ENCODE measurements around the gene COL4A1. TPM values are rescaled to one million over a fixed set of nuclear protein-coding genes. Genes with fewer than 3 reads are reported as not detected.

COL4A1 gene
- total RNA-seq, 2 donors from 2014 or later = 80.4 to 253 TPM

DNA sequence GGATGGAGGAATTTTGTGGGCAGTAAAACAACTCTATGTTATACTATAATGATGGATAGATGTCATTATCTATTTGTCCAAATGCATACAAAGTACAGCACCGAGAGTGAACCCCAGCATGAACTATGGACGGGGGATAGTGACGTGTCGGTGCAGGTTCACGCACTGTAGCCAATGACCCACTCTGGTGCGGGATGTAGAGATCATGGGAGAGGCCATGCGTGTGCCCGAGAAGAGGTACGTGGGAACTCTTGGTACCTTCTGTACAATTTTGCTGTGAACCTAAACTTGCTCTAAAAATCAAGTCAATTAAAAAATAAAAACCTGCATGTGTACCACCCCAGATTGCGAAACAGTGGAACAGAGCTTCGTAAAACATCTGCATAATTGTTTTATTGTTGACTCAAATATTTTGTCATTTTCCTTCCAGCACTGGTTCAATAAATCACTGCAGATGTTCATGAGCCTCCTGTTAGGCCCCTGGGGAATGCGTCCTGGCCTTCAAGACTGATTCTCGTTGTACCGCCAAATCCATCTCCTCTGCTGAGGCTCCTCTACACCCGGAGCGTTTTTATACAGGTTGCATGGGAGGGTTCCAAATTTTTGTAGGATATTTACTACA lies 30.9 kb downstream of the COL4A1 start:
- Histone ChIP-seq H3K9me3 (no peaks in the 10 kb centered on the region), H3K27ac (no peak overlapping the region), H3K4me3 (no peak overlapping the region), H3K27me3 (no peaks in the 10 kb centered on the region), H3K36me3 (replicated peaks in 1 of 2; ENCODE audit: insufficient read depth in 1 of 2, low read depth in 2 of 2) (no peaks in the 10 kb centered on the region), H3K4me1 (no peaks in the 10 kb centered on the region)
- TF ChIP-seq, protein P1, sequence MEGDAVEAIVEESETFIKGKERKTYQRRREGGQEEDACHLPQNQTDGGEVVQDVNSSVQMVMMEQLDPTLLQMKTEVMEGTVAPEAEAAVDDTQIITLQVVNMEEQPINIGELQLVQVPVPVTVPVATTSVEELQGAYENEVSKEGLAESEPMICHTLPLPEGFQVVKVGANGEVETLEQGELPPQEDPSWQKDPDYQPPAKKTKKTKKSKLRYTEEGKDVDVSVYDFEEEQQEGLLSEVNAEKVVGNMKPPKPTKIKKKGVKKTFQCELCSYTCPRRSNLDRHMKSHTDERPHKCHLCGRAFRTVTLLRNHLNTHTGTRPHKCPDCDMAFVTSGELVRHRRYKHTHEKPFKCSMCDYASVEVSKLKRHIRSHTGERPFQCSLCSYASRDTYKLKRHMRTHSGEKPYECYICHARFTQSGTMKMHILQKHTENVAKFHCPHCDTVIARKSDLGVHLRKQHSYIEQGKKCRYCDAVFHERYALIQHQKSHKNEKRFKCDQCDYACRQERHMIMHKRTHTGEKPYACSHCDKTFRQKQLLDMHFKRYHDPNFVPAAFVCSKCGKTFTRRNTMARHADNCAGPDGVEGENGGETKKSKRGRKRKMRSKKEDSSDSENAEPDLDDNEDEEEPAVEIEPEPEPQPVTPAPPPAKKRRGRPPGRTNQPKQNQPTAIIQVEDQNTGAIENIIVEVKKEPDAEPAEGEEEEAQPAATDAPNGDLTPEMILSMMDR (IDR thresholded peaks at IDR 0.05) = no peak
- no peak for TF ChIP-seq POLR2A (IDR thresholded peaks at IDR 0.05)
- ATAC-seq (no peak), DNase-seq (no peak)
- intact Hi-C loops (cut with DNase I) = no loop called here
- WGBS, 2 donors = 65 to 69% methylated on average over 16 of the region's 16 CpGs

DNA sequence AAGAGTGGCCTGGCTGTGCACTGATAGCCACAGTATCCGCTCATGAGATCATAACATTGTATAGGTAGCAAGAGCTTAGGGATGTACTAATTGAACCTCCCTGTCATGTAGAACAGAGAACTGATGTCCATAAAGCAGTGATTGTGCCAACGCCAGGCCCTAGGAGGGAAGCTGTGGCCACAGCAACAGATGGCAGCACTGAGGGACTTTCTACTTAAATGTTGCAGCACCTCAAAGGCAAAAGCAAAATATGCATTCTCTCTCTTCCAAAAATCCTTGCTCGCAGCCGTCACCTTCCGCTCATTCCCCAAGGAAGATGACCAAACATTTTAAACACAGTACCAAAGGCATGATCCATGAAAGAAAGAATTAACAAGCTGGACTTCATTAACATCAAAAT lies 32.3 kb downstream of the COL4A1 start:
- ATAC-seq = no peak

DNA sequence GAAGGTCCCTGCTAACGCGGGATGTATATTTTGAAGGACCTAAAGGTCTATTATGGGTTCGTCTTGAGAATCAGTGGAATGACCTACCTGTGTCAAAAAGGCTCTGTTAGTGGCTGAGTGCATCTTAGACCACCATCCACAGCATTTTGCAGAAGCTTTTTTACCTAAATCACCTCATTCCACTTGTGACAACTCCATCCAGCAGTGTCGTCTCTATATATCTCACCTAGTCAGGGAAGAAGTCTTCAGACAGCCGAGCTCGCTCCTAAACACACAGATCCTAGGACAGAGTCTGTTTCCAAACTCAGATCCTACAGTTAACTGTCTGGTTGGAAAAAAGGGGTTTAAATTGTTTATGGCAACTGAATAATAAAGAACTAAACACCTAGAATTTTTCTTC lies 33.7 kb downstream of the COL4A1 start:
- TF ChIP-seq, protein P1 (IDR thresholded peaks at IDR 0.05) = no peak
- no peak for TF ChIP-seq POLR2A (IDR thresholded peaks at IDR 0.05)
- intact Hi-C loops (cut with DNase I) = no loop called here
- Histone ChIP-seq H3K4me3 (no peak overlapping the region), H3K27me3 (no peaks in the 10 kb centered on the region), H3K4me1 (no peaks in the 10 kb centered on the region), H3K9me3 (no peaks in the 10 kb centered on the region), H3K36me3 (replicated peaks in 1 of 2; ENCODE audit: insufficient read depth in 1 of 2, low read depth in 2 of 2) (no peaks in the 10 kb centered on the region), H3K27ac (no peak overlapping the region)
- WGBS, 2 donors = 76 to 90% methylated on average over 6 of the region's 6 CpGs
- ATAC-seq = no peak
- DNase-seq = no peak

More for the DNA sequence above, 32.3 kb downstream of the COL4A1 start:
- Histone ChIP-seq H3K4me3 (no peak overlapping the region), H3K27me3 (no peaks in the 10 kb centered on the region), H3K27ac (no peak overlapping the region), H3K9me3 (no peaks in the 10 kb centered on the region), H3K36me3 (replicated peaks in 1 of 2; ENCODE audit: insufficient read depth in 1 of 2, low read depth in 2 of 2) (no peaks in the 10 kb centered on the region), H3K4me1 (no peaks in the 10 kb centered on the region)
- peak in 1 of 4 donors; percentile 8 for DNase-seq
- TF ChIP-seq POLR2A (IDR thresholded peaks at IDR 0.05) = no peak
- TF ChIP-seq, protein P1 (IDR thresholded peaks at IDR 0.05) = peak in 2 of 7 experiments; percentile 7 to 9
- WGBS, 2 donors = 74 to 84% methylated on average over 5 of the region's 5 CpGs
- intact Hi-C loops (cut with DNase I) = no loop called here

DNA sequence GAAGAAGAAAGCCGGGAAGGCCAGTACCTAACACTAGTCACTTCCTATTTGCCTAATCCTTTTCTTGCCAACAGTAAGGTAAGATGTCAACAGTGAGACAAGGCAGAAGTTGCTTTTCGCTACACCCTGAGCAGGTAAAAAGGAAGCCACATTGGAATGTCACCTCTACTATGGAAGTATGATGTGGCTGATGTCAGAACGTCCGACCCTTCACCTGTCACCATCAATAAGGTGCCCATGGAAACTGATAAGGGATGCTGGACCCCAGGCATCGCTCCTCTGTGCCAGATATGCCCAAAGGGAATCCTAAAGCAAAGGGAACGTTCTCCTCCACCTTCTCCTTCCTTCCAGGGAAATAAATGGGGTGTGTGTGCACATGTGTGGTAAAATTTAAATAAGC lies 34.3 kb downstream of the COL4A1 start:
- H3K27ac ChIP-seq = no peak overlapping the region
- ATAC-seq (no peak), DNase-seq (peak in 1 of 4 donors; percentile 2)
- no peaks in the 10 kb centered on the region for H3K4me1 ChIP-seq
- no peaks in the 10 kb centered on the region for H3K9me3 ChIP-seq
- H3K36me3 ChIP-seq (replicated peaks in 1 of 2; ENCODE audit: insufficient read depth in 1 of 2, low read depth in 2 of 2) = no peaks in the 10 kb centered on the region
- TF ChIP-seq, protein P1 (IDR thresholded peaks at IDR 0.05) = no peak
- no peak for TF ChIP-seq POLR2A (IDR thresholded peaks at IDR 0.05)
- no peak overlapping the region for H3K4me3 ChIP-seq
- no peaks in the 10 kb centered on the region for H3K27me3 ChIP-seq
- WGBS, 2 donors = 62% methylated on average over 6 of the region's 6 CpGs
- intact Hi-C loops (cut with DNase I) = no loop called here

DNA sequence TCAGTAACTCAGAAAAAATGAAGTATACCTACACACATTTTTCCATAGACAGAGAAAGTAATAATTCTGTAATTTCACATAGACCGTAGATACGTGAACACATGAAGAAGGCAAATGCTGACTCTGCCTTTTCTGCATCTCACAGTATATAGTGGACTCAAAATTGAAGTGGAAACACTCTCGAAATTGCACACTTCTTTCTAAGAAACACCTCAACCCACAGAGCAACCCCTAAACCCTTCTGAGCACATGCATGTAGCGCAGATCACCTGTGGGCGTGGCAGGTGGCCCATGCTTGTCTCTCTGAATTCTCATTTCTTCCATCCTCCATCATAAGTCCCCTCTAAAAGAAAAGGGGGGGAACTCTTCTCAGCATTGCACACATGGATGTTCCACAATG lies 34.7 kb downstream of the COL4A1 start:
- TF ChIP-seq, protein P1 (IDR thresholded peaks at IDR 0.05) = no peak
- TF ChIP-seq POLR2A (IDR thresholded peaks at IDR 0.05) = no peak
- no peaks in the 10 kb centered on the region for H3K27me3 ChIP-seq
- no peaks in the 10 kb centered on the region for H3K36me3 ChIP-seq (replicated peaks in 1 of 2; ENCODE audit: insufficient read depth in 1 of 2, low read depth in 2 of 2)
- no peak overlapping the region for H3K27ac ChIP-seq
- H3K9me3 ChIP-seq = no peaks in the 10 kb centered on the region
- intact Hi-C loops (cut with DNase I) = no loop called here
- no peaks in the 10 kb centered on the region for H3K4me1 ChIP-seq
- 79 to 87% methylated on average over 5 of the region's 5 CpGs for WGBS, 2 donors
- DNase-seq (no peak), ATAC-seq (no peak)
- H3K4me3 ChIP-seq = no peak overlapping the region
